GM12892 (cell line): ENCODE results near the gene FAM107B.

ENCODE experiments used
- POLR2A ChIP-seq: IDR thresholded peaks from 2 replicates; pipeline ENCODE4 v1.6.1; 2011; ENCODE audit warnings: low read depth, low read length, control low read depth
- POLR2AphosphoS5 ChIP-seq: IDR thresholded peaks from 2 replicates; pipeline ENCODE4 v1.6.1; 2011; ENCODE audit warnings: low read depth, low read length, control low read depth
- TAF1 ChIP-seq: IDR thresholded peaks from 2 replicates; pipeline ENCODE4 v1.6.1; 2011; ENCODE audit warnings: low read depth, mild to moderate bottlenecking, control low read depth, low read length, borderline replicate concordance

GRCh38 chr10:14593806-14594205 is 180.9 kb downstream of the FAM107B start:
- no peak for TF ChIP-seq POLR2AphosphoS5
- no peak for TF ChIP-seq TAF1
- TF ChIP-seq POLR2A = no peak
